Mesenchymal stem cell (in vitro differentiated cells and primary cell): ENCODE measurements around the gene RRAGA.
"Not testable (repeated sequence)": the region's sequence is repeated elsewhere in the genome, so short reads cannot be mapped to it uniquely, and the experiment has no call there.

Source experiments
- DNase-seq: peaks from one replicate; pipeline ENCODE4 v3.0.0-alpha.2; 2013
- H2AFZ ChIP-seq: one replicate; pipeline ENCODE4 v1.6.1; 2013; ENCODE audit warnings: low read depth, mild to moderate bottlenecking, control low read depth, inconsistent platforms, low read length, moderate library complexity
- H2AK5ac ChIP-seq: 2 replicates; pipeline ENCODE4 v1.6.1; 2013; ENCODE audit warnings: low read length, moderate library complexity, mild to moderate bottlenecking, inconsistent platforms; ENCODE audit not compliant: severe bottlenecking
- H2BK120ac ChIP-seq: one replicate; pipeline ENCODE4 v1.6.1; 2013; ENCODE audit warnings: low read depth, mild to moderate bottlenecking, inconsistent platforms, low read length, moderate library complexity
- H2BK12ac ChIP-seq, 2 experiments: one replicate each; pipeline ENCODE4 v1.6.1; 2013; ENCODE audit warnings: inconsistent platforms in 2 of 2, low read length in 2 of 2, mild to moderate bottlenecking in 2 of 2, moderate library complexity in 2 of 2, control low read depth in 1 of 2
- H2BK15ac ChIP-seq: one replicate; pipeline ENCODE4 v1.6.1; 2013; ENCODE audit warnings: mild to moderate bottlenecking, low read depth, inconsistent platforms; ENCODE audit not compliant: poor library complexity, severe bottlenecking
- H2BK5ac ChIP-seq: 2 replicates; pipeline ENCODE4 v1.6.1; 2013; ENCODE audit warnings: low read depth, mild to moderate bottlenecking, low read length, control low read depth, inconsistent platforms; ENCODE audit not compliant: poor library complexity, severe bottlenecking
- H3K14ac ChIP-seq, 2 experiments: one replicate each; pipeline ENCODE4 v1.6.1; 2013; ENCODE audit warnings: inconsistent platforms in 2 of 2, low read length in 2 of 2, control low read depth in 1 of 2, mild to moderate bottlenecking in 1 of 2, moderate library complexity in 1 of 2
- H3K18ac ChIP-seq, 2 experiments: one replicate each; pipeline ENCODE4 v1.6.1; 2013; ENCODE audit warnings: inconsistent platforms in 2 of 2, low read length in 2 of 2, control low read depth in 1 of 2, low read depth in 1 of 2, mild to moderate bottlenecking in 1 of 2
- H3K23ac ChIP-seq, 2 experiments: one replicate each; pipeline ENCODE4 v1.6.1; 2013; ENCODE audit warnings: inconsistent platforms in 2 of 2, low read length in 2 of 2, mild to moderate bottlenecking in 2 of 2, moderate library complexity in 2 of 2, control low read depth in 1 of 2
- H3K27ac ChIP-seq: 2 replicates; pipeline ENCODE4 v1.5.1; 2013; ENCODE audit warnings: mild to moderate bottlenecking, moderate library complexity, low read length, control low read depth, inconsistent platforms; ENCODE audit not compliant: poor library complexity, severe bottlenecking
- H3K27me3 ChIP-seq, 2 experiments: 2 replicates each; pipeline versions ENCODE4 v1.6.1 to v1.7.0; 2013; ENCODE audit warnings: low read length in 2 of 2, mild to moderate bottlenecking in 2 of 2, moderate library complexity in 2 of 2, control low read depth in 1 of 2, inconsistent platforms in 1 of 2; ENCODE audit not compliant: control insufficient read depth in 1 of 2, insufficient read depth in 1 of 2
- H3K36me3 ChIP-seq, 2 experiments: 2 replicates each; pipeline versions ENCODE4 v1.6.1 to v1.7.0; 2013; ENCODE audit warnings: low read length in 2 of 2, control low read depth in 1 of 2, inconsistent platforms in 1 of 2, low read depth in 1 of 2, mild to moderate bottlenecking in 1 of 2; ENCODE audit not compliant: insufficient read depth in 2 of 2, control insufficient read depth in 1 of 2
- H3K4ac ChIP-seq, 2 experiments: one replicate each; pipeline ENCODE4 v1.6.1; 2013; ENCODE audit warnings: inconsistent platforms in 2 of 2, low read length in 2 of 2, mild to moderate bottlenecking in 2 of 2, moderate library complexity in 2 of 2, control low read depth in 1 of 2, low read depth in 1 of 2
- H3K4me1 ChIP-seq: 2 replicates; pipeline ENCODE4 v1.6.1; 2013; ENCODE audit warnings: low read depth, low read length, control low read depth; ENCODE audit not compliant: control insufficient read depth, insufficient read depth
- H3K4me2 ChIP-seq: 2 replicates; pipeline ENCODE4 v1.6.1; 2013; ENCODE audit warnings: low read length, mild to moderate bottlenecking, inconsistent platforms; ENCODE audit not compliant: poor library complexity, severe bottlenecking
- H3K4me3 ChIP-seq, 2 experiments: 2 replicates each; pipeline versions ENCODE4 v1.5.1 to v1.7.0; 2013; ENCODE audit warnings: low read length in 2 of 2, mild to moderate bottlenecking in 2 of 2, control low read depth in 1 of 2, low read depth in 1 of 2; ENCODE audit not compliant: insufficient read depth in 1 of 2
- H3K79me1 ChIP-seq: replicated peaks from 2 replicates; pipeline ENCODE4 v1.6.1; 2013; ENCODE audit warnings: mild to moderate bottlenecking, control low read depth, low read length, inconsistent platforms; ENCODE audit not compliant: poor library complexity, severe bottlenecking
- H3K9ac ChIP-seq: 2 replicates; pipeline ENCODE4 v1.7.0; 2013; ENCODE audit warnings: mild to moderate bottlenecking, low read length, moderate library complexity
- H3K9me3 ChIP-seq: 2 replicates; pipeline ENCODE4 v1.7.0; 2013; ENCODE audit warnings: mild to moderate bottlenecking, low read length; ENCODE audit not compliant: control insufficient read depth
- H4K8ac ChIP-seq: one replicate; pipeline ENCODE4 v1.6.1; 2013; ENCODE audit warnings: inconsistent platforms, mild to moderate bottlenecking, low read length, moderate library complexity
- H4K91ac ChIP-seq: one replicate; pipeline ENCODE4 v1.6.1; 2013; ENCODE audit warnings: mild to moderate bottlenecking, low read length, inconsistent platforms
- WGBS: methylation state at CpG from one replicate; pipeline ENCODE4 v1.1.7; 2013; ENCODE audit warnings: mixed read lengths; 5-methylcytosine and 5-hydroxymethylcytosine counted together

RRAGA gene

DNA sequence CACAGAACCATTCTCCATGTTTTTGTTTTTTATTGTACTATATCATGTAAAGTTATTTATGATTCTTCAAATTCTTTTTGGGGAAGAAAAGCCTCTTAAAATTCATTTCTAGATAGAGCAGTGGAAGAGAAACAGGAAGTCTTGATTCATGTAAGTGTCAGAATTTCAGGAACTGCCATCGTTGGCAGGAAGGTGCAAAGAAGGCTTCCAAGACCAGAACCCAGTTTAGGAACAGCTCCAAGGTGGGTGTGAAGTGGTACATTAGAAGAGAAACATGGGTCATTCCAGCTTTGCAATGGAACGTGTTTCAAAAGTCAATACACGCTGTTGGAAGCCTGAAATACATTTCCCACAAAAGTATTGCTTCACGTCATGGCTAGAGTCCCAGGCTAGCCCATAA is 31.0 kb upstream of the RRAGA start:
- H3K4ac ChIP-seq = no peak overlapping the region
- no peaks in the 10 kb centered on the region for H3K4me1 ChIP-seq
- no peak overlapping the region for H3K23ac ChIP-seq
- 67% methylated on average over 4 of the region's 4 CpGs for WGBS
- H2AFZ ChIP-seq = no peak overlapping the region
- no peak overlapping the region for H3K4me2 ChIP-seq
- no peaks in the 10 kb centered on the region for H3K36me3 ChIP-seq
- no peak overlapping the region for H3K27ac ChIP-seq
- no peaks in the 10 kb centered on the region for H3K27me3 ChIP-seq
- DNase-seq = no peak
- H4K91ac ChIP-seq = no peak overlapping the region
- H2AK5ac ChIP-seq = no peak overlapping the region
- H3K9ac ChIP-seq = no peak overlapping the region
- no peak overlapping the region for H3K14ac ChIP-seq
- no peak overlapping the region for H2BK120ac ChIP-seq
- no peaks in the 10 kb centered on the region for H3K9me3 ChIP-seq
- no peak overlapping the region for H2BK5ac ChIP-seq
- no peak overlapping the region for H3K18ac ChIP-seq
- no peak overlapping the region for H4K8ac ChIP-seq
- no peak overlapping the region for H2BK12ac ChIP-seq
- no peaks in the 10 kb centered on the region for H3K79me1 ChIP-seq
- no peak overlapping the region for H2BK15ac ChIP-seq
- no peak overlapping the region for H3K4me3 ChIP-seq

DNA sequence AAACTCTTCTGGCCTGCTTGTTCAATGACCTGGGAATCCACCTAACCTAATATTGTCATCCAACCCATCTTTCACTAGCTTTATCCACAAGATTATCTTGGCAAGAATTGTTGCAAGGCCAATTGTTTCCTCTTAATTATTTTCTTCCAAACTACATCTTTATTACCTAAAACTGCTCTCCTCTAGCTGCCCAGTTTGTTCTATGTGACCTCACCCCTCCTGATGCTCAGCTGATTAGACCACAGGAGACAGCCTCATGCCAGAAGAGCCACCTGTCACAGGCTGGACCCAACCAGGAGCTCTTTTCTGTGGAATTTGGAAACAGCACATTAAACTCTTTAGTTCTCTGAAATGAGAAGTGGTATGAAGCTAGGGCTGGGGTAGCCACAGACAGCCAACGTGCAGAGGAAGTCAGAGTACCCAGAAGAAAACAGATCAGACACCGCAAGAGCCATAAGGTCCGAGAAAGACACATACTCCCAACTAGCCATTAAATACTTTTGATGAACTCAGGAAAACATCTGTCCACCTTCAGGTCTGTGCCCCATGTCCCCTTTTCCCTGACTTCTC is 28.3 kb upstream of the RRAGA start:
- Histone ChIP-seq H3K36me3 (no peaks in the 10 kb centered on the region), H3K9ac (no peak overlapping the region), H3K4me1 (no peaks in the 10 kb centered on the region), H3K4me2 (no peak overlapping the region), H4K91ac (no peak overlapping the region), H4K8ac (no peak overlapping the region), H3K18ac (no peak overlapping the region), H3K4ac (no peak overlapping the region), H3K79me1 (no peaks in the 10 kb centered on the region), H2BK120ac (no peak overlapping the region), H2BK5ac (no peak overlapping the region), H2BK12ac (no peak overlapping the region), H2BK15ac (no peak overlapping the region), H2AFZ (no peak overlapping the region), H3K23ac (no peak overlapping the region), H3K14ac (no peak overlapping the region), H3K4me3 (no peak overlapping the region), H3K9me3 (no peaks in the 10 kb centered on the region), H3K27me3 (no peaks in the 10 kb centered on the region), H3K27ac (no peak overlapping the region), H2AK5ac (no peak overlapping the region)
- 90% methylated on average over 3 of the region's 3 CpGs for WGBS
- DNase-seq = no peak

DNA sequence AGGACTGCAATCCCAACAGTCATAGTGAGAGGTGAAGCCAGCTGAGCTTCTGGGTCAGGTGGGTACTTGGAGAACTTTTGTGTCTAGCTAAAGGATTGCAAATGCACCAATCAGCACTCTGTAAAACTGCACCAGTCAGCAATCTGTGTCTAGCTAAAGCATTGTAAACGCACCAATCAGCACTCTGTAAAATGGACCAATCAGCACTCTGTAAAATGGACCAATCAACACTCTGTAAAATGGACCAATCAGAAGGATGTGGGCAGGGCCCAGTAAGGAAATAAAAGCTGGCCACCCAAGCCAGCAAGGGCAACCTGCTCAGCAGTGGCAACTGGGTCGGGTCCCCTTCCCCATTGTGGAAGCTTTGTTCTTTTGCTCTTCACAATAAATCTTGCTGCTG is 27.6 kb upstream of the RRAGA start:
- H3K14ac ChIP-seq, H2BK15ac ChIP-seq, H3K27ac ChIP-seq, H2AFZ ChIP-seq, H3K27me3 ChIP-seq, H2BK120ac ChIP-seq, H3K4ac ChIP-seq, H3K4me2 ChIP-seq, H3K4me3 ChIP-seq, H3K4me1 ChIP-seq, H3K79me1 ChIP-seq, H3K18ac ChIP-seq, H2AK5ac ChIP-seq, H2BK12ac ChIP-seq, H4K91ac ChIP-seq, H3K23ac ChIP-seq, DNase-seq, H2BK5ac ChIP-seq, H3K9me3 ChIP-seq, H4K8ac ChIP-seq, H3K9ac ChIP-seq, H3K36me3 ChIP-seq: not testable (repeated sequence)
- WGBS = 83% methylated on average over 2 of the region's 2 CpGs

DNA sequence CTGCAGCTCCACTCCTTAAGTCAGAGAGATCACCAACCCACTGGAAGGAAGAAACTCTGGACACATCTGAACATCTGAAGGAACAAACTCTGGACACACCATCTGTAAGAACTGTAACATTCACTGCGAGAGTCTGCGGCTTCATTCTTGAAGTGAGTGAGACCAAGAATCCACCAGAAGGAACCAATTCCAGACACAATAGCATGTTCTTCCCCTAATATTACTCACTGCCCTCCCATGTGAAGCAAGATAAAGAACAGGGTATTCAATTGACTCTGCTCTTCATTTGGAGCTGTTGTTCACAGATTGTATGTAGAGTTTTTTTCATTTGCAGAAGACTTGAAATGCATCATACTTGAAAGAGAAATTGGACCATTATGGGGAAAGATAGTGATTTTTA is 27.0 kb upstream of the RRAGA start:
- H2BK12ac ChIP-seq = no peak overlapping the region
- no peak overlapping the region for H3K23ac ChIP-seq
- WGBS = 100% methylated on average over 2 of the region's 2 CpGs
- H3K4me1 ChIP-seq = no peaks in the 10 kb centered on the region
- H3K4me3 ChIP-seq = no peak overlapping the region
- H2BK15ac ChIP-seq = no peak overlapping the region
- H3K18ac ChIP-seq = no peak overlapping the region
- no peak overlapping the region for H3K4ac ChIP-seq
- no peak overlapping the region for H3K14ac ChIP-seq
- DNase-seq = no peak
- no peak overlapping the region for H3K4me2 ChIP-seq
- no peaks in the 10 kb centered on the region for H3K36me3 ChIP-seq
- H3K27ac ChIP-seq = no peak overlapping the region
- H3K27me3 ChIP-seq = no peaks in the 10 kb centered on the region
- H4K91ac ChIP-seq = no peak overlapping the region
- no peak overlapping the region for H3K9ac ChIP-seq
- no peaks in the 10 kb centered on the region for H3K79me1 ChIP-seq
- H2BK120ac ChIP-seq = no peak overlapping the region
- no peak overlapping the region for H4K8ac ChIP-seq
- H3K9me3 ChIP-seq = no peaks in the 10 kb centered on the region
- H2AFZ ChIP-seq = no peak overlapping the region
- H2BK5ac ChIP-seq = no peak overlapping the region
- H2AK5ac ChIP-seq = no peak overlapping the region
